HG02588 (cell line): ENCODE measurements around the gene DYNAP.

Source experiments
- ATAC-seq: cut with Tn5 transposase; IDR thresholded peaks from one replicate; pipeline ENCODE4 v1.9.1; 2021; ENCODE audit warnings: mild to moderate bottlenecking, moderate library complexity; ENCODE audit not compliant: unreplicated experiment

DYNAP gene

GRCh38 chr18:54590945-54591344 lies at the start of gene DYNAP:
TSS of gene DYNAP (plus strand) at chr18:54591245. CDS start at chr18:54591283, 38 bp downstream.
- ATAC-seq = no peak

GRCh38 chr18:54551590-54551989 lies 39.5 kb upstream of the DYNAP start:
- no peak for ATAC-seq

GRCh38 chr18:54555286-54555685 lies 35.8 kb upstream of the DYNAP start:
- no peak for ATAC-seq

GRCh38 chr18:54555996-54556395 lies 35.0 kb upstream of the DYNAP start:
- no peak for ATAC-seq

GRCh38 chr18:54557958-54558357 lies 33.1 kb upstream of the DYNAP start:
- ATAC-seq = no peak

- ATAC-seq = no peak
Observed at GRCh38 chr18:54558609-54559585, 32.1 kb upstream of the DYNAP start.

GRCh38 chr18:54561706-54562267 lies 29.3 kb upstream of the DYNAP start:
- ATAC-seq = no peak

- no peak for ATAC-seq
Observed at GRCh38 chr18:54580202-54580729, 10.8 kb upstream of the DYNAP start.

GRCh38 chr18:54584065-54584464 lies 7.0 kb upstream of the DYNAP start:
- ATAC-seq = no peak

GRCh38 chr18:54585743-54586142 lies 5.3 kb upstream of the DYNAP start:
- ATAC-seq = no peak

GRCh38 chr18:54604211-54604610 lies 13.2 kb downstream of the DYNAP start:
- ATAC-seq = no peak

- no peak for ATAC-seq
Observed at GRCh38 chr18:54606835-54607212, 15.8 kb downstream of the DYNAP start.

- ATAC-seq = no peak
Observed at GRCh38 chr18:54607213-54608027, 16.4 kb downstream of the DYNAP start.

GRCh38 chr18:54608028-54608642 lies 17.1 kb downstream of the DYNAP start:
- no peak for ATAC-seq

- ATAC-seq = no peak
Observed at GRCh38 chr18:54611816-54612215, 20.8 kb downstream of the DYNAP start.

- no peak for ATAC-seq
Observed at GRCh38 chr18:54612237-54612636, 21.2 kb downstream of the DYNAP start.

GRCh38 chr18:54613174-54613573 lies 22.1 kb downstream of the DYNAP start:
- ATAC-seq = no peak

- peak; percentile 59 for ATAC-seq
Observed at GRCh38 chr18:54616220-54616848, 25.3 kb downstream of the DYNAP start.

- no peak for ATAC-seq
Observed at GRCh38 chr18:54622084-54622483, 31.0 kb downstream of the DYNAP start.

- no peak for ATAC-seq
Observed at GRCh38 chr18:54626779-54627178, 35.7 kb downstream of the DYNAP start.
